B cell (primary cell): ENCODE measurements around the gene GLB1L3. TPM values are rescaled to one million over a fixed set of nuclear protein-coding genes. Genes with fewer than 3 reads are reported as not detected.

Source experiments
- ATAC-seq: fragments of 200-7000 bp; cut with Tn5 transposase; one replicate; pipeline ENCODE4 v1.10.0; 2021; ENCODE audit warnings: low read depth, mild to moderate bottlenecking, moderate number of reproducible peaks, moderate library complexity
- CTCF ChIA-PET: fragments of 350-600 bp; sonication (Branson Sonifier 250); formaldehyde crosslinking; loops from one replicate; lab custom pipeline; 2021; ENCODE audit warnings: antibody characterized with exemption, inconsistent platforms; lab: Charles Lee
- POLR2A ChIA-PET: fragments of 350-600 bp; sonication (Branson Sonifier 250); formaldehyde crosslinking; loops from one replicate; lab custom pipeline; 2021; ENCODE audit warnings: antibody characterized with exemption; lab: Charles Lee
- DNase-seq: peaks from one replicate; pipeline ENCODE4 v3.0.0; 2013
- H2AFZ ChIP-seq: 2 replicates; pipeline ENCODE4 v1.6.1; 2012; ENCODE audit warnings: mild to moderate bottlenecking, low read depth, low read length; ENCODE audit not compliant: insufficient read depth, poor library complexity, severe bottlenecking
- H3K27ac ChIP-seq, 2 donors: 1 replicate in 1 of 2; 2 replicates in 1 of 2; pipeline ENCODE4 v1.5.1; 2012 to 2013; ENCODE audit warnings: low read length in 2 of 2, mild to moderate bottlenecking in 2 of 2, moderate library complexity in 1 of 2
- H3K27me3 ChIP-seq, 4 experiments: fragments of 200-600 bp in 1 of 4; sonication (generic) in 1 of 4; replicated peaks in 1 of 4; 1 replicate in 2 of 4; 2 replicates in 2 of 4; pipeline versions ENCODE4 v1.6.1 to v1.7.0; 2013 to 2016; ENCODE audit warnings: low read length in 3 of 4, mild to moderate bottlenecking in 2 of 4, mixed read lengths in 1 of 4, moderate library complexity in 1 of 4; ENCODE audit not compliant: insufficient read depth in 4 of 4, control insufficient read depth in 3 of 4; ENCODE audit errors: control extremely low read depth in 1 of 4
- H3K36me3 ChIP-seq, 2 experiments: replicated peaks in 1 of 2; 1 replicate in 1 of 2; 2 replicates in 1 of 2; pipeline versions ENCODE4 v1.6.1 to v1.7.1; 2013; ENCODE audit warnings: low read length in 1 of 2; ENCODE audit not compliant: insufficient read depth in 2 of 2, control insufficient read depth in 1 of 2; ENCODE audit errors: control extremely low read depth in 1 of 2, extremely low read depth in 1 of 2
- H3K4me1 ChIP-seq, 2 donors: fragments of 200-600 bp in 1 of 2; sonication (generic) in 1 of 2; 1 replicate in 1 of 2; 2 replicates in 1 of 2; pipeline versions ENCODE4 v1.5.1 to v1.6.1; 2013 to 2017; ENCODE audit warnings: low read length in 2 of 2; ENCODE audit not compliant: control insufficient read depth in 2 of 2, insufficient read depth in 2 of 2
- H3K4me2 ChIP-seq: replicated peaks from 2 replicates; pipeline ENCODE3; 2012; ENCODE audit warnings: mild to moderate bottlenecking, low read depth, low read length; ENCODE audit not compliant: poor library complexity, severe bottlenecking
- H3K4me3 ChIP-seq, 5 experiments: fragments of 200-600 bp in 1 of 5; sonication (generic) in 1 of 5; 1 replicate in 3 of 5; 2 replicates in 2 of 5; pipeline versions ENCODE4 v1.5.1 to v1.7.0; 2011 to 2016; ENCODE audit warnings: low read length in 4 of 5, mild to moderate bottlenecking in 4 of 5, low read depth in 2 of 5, control low read depth in 1 of 5, moderate library complexity in 1 of 5; ENCODE audit not compliant: insufficient read depth in 1 of 5; ENCODE audit errors: control extremely low read depth in 1 of 5, extremely low read depth in 1 of 5
- H3K79me2 ChIP-seq: fragments of 200-600 bp; sonication (generic); one replicate; pipeline ENCODE4 v1.6.0; 2016; ENCODE audit warnings: low read length; ENCODE audit not compliant: control insufficient read depth, insufficient read depth
- H3K9ac ChIP-seq: fragments of 200-600 bp; sonication (generic); 2 replicates; pipeline ENCODE4 v1.6.1; 2017; ENCODE audit warnings: mild to moderate bottlenecking, low read length, moderate library complexity
- H3K9me3 ChIP-seq, 3 donors: one replicate each; pipeline versions ENCODE4 v1.6.1 to v1.7.1; 2013; ENCODE audit warnings: low read length in 2 of 3; ENCODE audit not compliant: control insufficient read depth in 2 of 3, insufficient read depth in 1 of 3; ENCODE audit errors: control extremely low read depth in 1 of 3
- H4K20me1 ChIP-seq: 2 replicates; pipeline ENCODE4 v1.6.0; 2012; ENCODE audit warnings: mild to moderate bottlenecking, low read length; ENCODE audit not compliant: insufficient read depth, control insufficient read depth, poor library complexity, severe bottlenecking
- H3K27ac Mint-ChIP-seq: one replicate; pipeline ENCODE4 v1.8.0; 2021; ENCODE audit warnings: mixed read lengths
- H3K27me3 Mint-ChIP-seq: one replicate; pipeline ENCODE4 v1.8.0; 2021; ENCODE audit warnings: mixed read lengths
- H3K4me1 Mint-ChIP-seq: one replicate; pipeline ENCODE4 v1.8.0; 2021; ENCODE audit warnings: mixed read lengths
- H3K4me3 Mint-ChIP-seq: one replicate; pipeline ENCODE4 v1.8.0; 2021; ENCODE audit warnings: mixed read lengths
- H3K9me3 Mint-ChIP-seq: one replicate; pipeline ENCODE4 v1.8.0; 2022; ENCODE audit warnings: mixed read lengths; ENCODE audit not compliant: insufficient read depth
- EZH2 ChIP-seq: IDR thresholded peaks from 2 replicates; pipeline ENCODE4 v1.6.1; 2012; ENCODE audit warnings: borderline replicate concordance, low read depth, mild to moderate bottlenecking, moderate library complexity, low read length; ENCODE audit not compliant: insufficient read depth, poor library complexity, severe bottlenecking
- WGBS: methylation state at CpG from one replicate; pipeline ENCODE4 v1.1.5; 2013; ENCODE audit warnings: missing lambda C conversion rate; ENCODE audit not compliant: insufficient coverage; 5-methylcytosine and 5-hydroxymethylcytosine counted together
- intact Hi-C: fragments of 100-400 bp; cut with micrococcal nuclease; formaldehyde crosslinking; loops from one replicate; pipeline ENCODE4 v1.10.0; 2022
- polyA plus RNA-seq: library from polyadenylated mRNA; depleted of rRNA; stranded (reverse); fragments of >200 nt; gene quantifications from 2 replicates; pipeline ENCODE4 v1.2.3, GENCODE V29; 2012
- total RNA-seq, 2 donors: library from RNA; stranded (reverse); fragments of 120-200 nt in 1 of 2; gene quantifications; 1 replicate in 1 of 2; 2 replicates in 1 of 2; pipeline versions ENCODE4 v1.2.3 to v1.2.4, GENCODE V29; 2013 to 2022
- TF ChIP-seq, protein P1 (sequence below): fragments of 200-600 bp; IDR thresholded peaks from one replicate; pipeline ENCODE4 v1.8.0; 2022; ENCODE audit warnings: antibody characterized with exemption, mild to moderate bottlenecking

Gene GLB1L3
- total and polyA plus RNA-seq, 2 donors (not counting 1 experiment from before 2014, with no cell fraction given), result not detected

DNA sequence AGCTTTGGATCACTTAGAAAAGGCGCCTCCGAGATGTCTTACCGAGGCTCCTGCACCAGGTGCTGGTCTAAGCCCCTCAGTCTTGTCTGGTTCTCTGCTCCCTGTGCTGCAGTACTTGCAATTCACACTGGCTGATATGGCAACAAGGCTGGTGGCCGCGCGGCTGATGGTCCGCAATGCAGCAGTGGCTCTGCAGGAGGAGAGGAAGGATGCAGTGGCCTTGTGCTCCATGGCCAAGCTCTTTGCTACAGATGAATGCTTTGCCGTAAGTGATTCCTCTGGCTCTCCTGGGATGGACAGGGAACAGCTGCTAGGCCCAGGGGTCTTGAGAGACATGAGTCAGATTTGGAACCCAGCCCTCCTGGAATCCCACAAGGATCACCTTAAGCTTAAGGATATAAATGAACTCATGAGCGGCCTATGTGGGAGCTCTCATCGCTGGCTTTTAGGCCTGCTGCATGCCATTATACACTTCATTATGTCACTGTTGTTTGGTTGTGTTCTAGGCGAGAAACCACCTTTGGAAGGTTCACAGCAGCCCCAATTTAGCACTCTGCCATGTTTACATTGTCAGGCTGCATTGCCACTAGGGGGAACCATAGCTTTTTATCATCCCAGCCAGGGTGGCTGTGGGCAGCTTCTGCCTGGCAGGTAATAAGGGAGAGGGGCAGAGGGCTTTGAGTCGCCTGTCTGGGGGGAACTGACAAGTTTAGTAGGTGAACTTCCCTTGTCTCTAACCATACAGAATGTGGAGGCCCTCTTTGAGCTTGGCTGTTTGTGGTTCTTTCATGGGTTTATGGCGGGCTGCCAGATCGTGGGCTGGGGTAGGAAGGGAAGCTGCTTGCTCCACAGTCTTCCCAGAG is 14.3 kb upstream of the GLB1L3 start:
- Histone ChIP-seq H3K4me1 (no peaks in the 10 kb centered on the region), H2AFZ (no peak overlapping the region), H4K20me1 (no peaks in the 10 kb centered on the region), H3K36me3 (peaks cover 3 to 45% of the 10 kb centered on the region in 2 experiments), H3K9me3 (no peaks in the 10 kb centered on the region), H3K4me2 (no peak overlapping the region), H3K27ac (no peak overlapping the region), H3K27me3 (no peaks in the 10 kb centered on the region), H3K4me3 (no peak overlapping the region), H3K9ac (no peak overlapping the region), H3K79me2 (no peaks in the 10 kb centered on the region)
- DNase-seq (no peak), ATAC-seq (no peak)
- CTCF ChIA-PET, result interaction anchor here (1.3 to 2.3 kb wide), 6 partner anchors 9 to 55 kb away, joined by 3 to 10 read pairs (median 7); partner anchors contain the start of gene GLB1L3
- H3K9me3 Mint-ChIP-seq, result no peaks in the 10 kb centered on the region
- H3K4me1 Mint-ChIP-seq, result no peaks in the 10 kb centered on the region
- POLR2A ChIA-PET, result no interaction called here
- no peaks in the 10 kb centered on the region for H3K27me3 Mint-ChIP-seq
- TF ChIP-seq EZH2, result no peak
- TF ChIP-seq, protein P1, sequence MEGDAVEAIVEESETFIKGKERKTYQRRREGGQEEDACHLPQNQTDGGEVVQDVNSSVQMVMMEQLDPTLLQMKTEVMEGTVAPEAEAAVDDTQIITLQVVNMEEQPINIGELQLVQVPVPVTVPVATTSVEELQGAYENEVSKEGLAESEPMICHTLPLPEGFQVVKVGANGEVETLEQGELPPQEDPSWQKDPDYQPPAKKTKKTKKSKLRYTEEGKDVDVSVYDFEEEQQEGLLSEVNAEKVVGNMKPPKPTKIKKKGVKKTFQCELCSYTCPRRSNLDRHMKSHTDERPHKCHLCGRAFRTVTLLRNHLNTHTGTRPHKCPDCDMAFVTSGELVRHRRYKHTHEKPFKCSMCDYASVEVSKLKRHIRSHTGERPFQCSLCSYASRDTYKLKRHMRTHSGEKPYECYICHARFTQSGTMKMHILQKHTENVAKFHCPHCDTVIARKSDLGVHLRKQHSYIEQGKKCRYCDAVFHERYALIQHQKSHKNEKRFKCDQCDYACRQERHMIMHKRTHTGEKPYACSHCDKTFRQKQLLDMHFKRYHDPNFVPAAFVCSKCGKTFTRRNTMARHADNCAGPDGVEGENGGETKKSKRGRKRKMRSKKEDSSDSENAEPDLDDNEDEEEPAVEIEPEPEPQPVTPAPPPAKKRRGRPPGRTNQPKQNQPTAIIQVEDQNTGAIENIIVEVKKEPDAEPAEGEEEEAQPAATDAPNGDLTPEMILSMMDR, result peak; percentile 21
- no peak overlapping the region for H3K4me3 Mint-ChIP-seq
- no peak overlapping the region for H3K27ac Mint-ChIP-seq
- intact Hi-C loops, result no loop called here
- WGBS, result 98% methylated on average over 10 of the region's 14 CpGs
